GM18526 (cell line): ENCODE data around the gene GPR176.

Source experiments
- POLR2A ChIP-seq: IDR thresholded peaks from 3 replicates; pipeline ENCODE4 v1.6.1; 2011; ENCODE audit not compliant: insufficient read length; ENCODE audit errors: extremely low read depth

Gene GPR176

DNA sequence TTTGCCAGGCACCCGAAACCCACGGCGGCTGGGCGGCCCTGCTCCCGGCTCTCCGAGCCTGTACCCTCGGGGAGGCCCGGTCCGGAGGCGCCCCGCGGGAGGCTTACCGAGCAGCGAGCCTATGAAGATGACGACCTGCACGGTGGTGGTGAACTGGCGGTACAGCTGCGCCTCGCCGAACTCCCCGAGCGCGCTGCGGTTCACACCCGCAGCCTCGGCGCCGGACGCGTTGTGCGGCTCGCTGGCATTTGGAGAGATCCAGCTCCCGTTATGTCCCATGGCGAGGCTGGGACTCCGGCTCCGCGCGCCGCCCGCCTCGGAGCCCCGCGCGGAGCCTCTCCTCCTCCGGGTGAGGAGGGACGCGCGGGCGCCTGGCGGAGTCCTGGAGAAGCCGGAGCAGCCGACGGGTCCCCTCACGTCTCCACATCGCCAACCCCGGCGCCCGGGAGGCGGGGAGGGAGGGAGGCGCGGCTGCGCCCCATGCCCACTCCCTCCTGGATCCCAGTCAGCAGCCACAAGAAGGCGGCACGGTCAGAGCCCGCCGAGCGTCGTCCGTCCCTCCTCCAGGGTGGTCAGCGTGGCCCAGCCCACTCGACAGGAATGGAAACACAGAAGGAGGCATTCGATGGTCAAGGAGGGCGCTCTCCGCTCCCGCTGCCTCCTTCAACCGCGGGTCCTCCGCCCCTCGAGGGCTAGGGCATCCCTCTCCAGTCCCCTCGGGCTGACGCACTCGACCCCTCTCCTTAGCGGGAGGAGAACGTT is at the start of gene GPR176:
GPR176 (minus strand) TSS at position 519 of the 762 bp plus-strand sequence; CDS start at position 279, 240 bp downstream.
- TF ChIP-seq POLR2A, result no peak

DNA sequence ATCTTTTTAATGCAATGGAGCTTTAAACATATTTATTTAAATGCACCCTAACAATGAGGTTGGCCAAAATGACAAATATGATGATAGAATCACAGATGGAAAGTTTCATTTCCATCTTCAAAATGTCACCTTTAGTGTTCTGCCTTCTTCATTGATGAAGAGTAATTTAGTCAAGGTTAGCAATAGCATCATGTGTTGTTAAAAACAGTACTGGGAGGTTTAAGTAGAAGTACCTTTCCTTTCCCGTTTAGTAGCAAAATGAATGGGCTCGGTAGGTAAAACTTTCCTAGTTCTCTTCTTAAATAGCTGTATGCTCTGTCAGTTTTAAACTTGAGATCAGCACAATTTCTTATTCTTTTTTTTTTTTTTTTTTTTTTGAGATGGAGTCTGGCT is 48.9 kb upstream of the GPR176 start:
- TF ChIP-seq POLR2A, result no peak

GRCh38 chr15:39968273-39969001 is 48.4 kb upstream of the GPR176 start:
- TF ChIP-seq POLR2A, result no peak

- TF ChIP-seq POLR2A, result no peak
Measured at GRCh38 chr15:39966521-39966920, 46.5 kb upstream of the GPR176 start.

- no peak for TF ChIP-seq POLR2A
Measured at GRCh38 chr15:39963786-39964185, 43.7 kb upstream of the GPR176 start.

DNA sequence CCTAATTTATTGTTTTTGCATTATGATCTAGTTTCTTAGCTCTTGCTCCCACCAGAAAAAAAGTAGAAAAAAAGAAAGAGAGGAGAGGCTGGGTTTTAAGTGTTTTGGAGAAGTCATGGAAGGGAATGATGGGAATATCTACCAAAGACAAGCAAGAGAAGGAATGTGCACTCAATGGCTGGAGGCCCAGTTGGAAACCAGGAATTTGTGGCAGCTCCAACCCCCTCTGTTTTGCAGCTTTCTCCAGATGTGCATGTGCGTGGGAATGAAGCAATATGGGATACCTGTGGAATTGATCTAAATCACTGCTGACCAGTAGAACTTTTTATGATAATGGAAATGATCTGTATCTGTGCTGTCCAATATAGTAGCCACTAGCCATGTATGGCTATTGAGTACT is 41.0 kb upstream of the GPR176 start:
- TF ChIP-seq POLR2A, result no peak

GRCh38 chr15:39960411-39960810 is 40.3 kb upstream of the GPR176 start:
- TF ChIP-seq POLR2A, result no peak

GRCh38 chr15:39959411-39959810 is 39.3 kb upstream of the GPR176 start:
- no peak for TF ChIP-seq POLR2A

GRCh38 chr15:39957481-39957880 is 37.4 kb upstream of the GPR176 start:
- TF ChIP-seq POLR2A, result no peak

- no peak for TF ChIP-seq POLR2A
Measured at GRCh38 chr15:39953521-39953920, 33.5 kb upstream of the GPR176 start.

- no peak for TF ChIP-seq POLR2A
Measured at GRCh38 chr15:39951561-39951960, 31.5 kb upstream of the GPR176 start.

- no peak for TF ChIP-seq POLR2A
Measured at GRCh38 chr15:39948817-39949216, 28.8 kb upstream of the GPR176 start.

- no peak for TF ChIP-seq POLR2A
Measured at GRCh38 chr15:39947401-39948197, 27.5 kb upstream of the GPR176 start.

- no peak for TF ChIP-seq POLR2A
Measured at GRCh38 chr15:39946862-39947261, 26.8 kb upstream of the GPR176 start.

DNA sequence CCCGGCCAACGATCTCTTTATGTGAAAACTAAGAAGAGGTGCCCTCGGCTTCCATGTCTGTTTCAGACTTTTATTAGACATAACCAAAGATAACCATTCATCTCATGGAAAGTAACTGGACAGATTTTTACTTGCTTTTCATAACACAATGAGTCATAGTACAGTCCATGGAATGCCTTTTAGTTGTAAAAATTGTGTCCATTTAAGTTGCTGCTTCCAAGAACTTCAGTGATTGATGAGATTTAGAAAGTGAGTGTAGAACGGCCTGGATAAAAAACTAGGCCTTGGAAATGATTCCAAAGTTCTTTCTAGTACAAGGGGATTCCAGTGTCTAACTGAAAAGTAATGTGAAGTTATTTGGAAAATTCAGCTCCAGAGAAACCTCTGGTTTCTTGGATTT is 24.7 kb upstream of the GPR176 start:
- no peak for TF ChIP-seq POLR2A

DNA sequence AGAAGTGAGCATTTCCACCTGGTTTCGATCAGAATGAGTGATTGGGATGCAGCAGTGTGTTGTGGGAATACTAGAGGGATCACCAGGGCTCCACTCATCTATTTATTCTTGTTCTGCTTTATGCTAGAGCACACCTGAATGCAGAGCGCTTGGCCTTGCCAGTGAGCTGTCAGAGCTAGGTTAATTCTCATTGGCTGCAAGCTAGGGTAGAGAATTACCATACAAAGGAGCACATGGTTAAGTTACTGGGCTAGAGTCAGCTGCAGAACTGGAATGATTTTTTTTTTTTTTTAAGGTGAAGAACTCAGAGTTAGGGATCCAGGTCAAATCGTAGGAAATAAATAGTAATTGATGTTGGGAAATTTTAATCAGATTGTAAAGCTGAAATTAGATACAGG is 22.7 kb upstream of the GPR176 start:
- TF ChIP-seq POLR2A, result no peak
